Measurements from ENCODE around the gene TECPR2.
"Not testable (repeated sequence)": the region's sequence is repeated elsewhere in the genome, so short reads cannot be mapped to it uniquely, and the experiment has no call there.

Gene TECPR2

DNA sequence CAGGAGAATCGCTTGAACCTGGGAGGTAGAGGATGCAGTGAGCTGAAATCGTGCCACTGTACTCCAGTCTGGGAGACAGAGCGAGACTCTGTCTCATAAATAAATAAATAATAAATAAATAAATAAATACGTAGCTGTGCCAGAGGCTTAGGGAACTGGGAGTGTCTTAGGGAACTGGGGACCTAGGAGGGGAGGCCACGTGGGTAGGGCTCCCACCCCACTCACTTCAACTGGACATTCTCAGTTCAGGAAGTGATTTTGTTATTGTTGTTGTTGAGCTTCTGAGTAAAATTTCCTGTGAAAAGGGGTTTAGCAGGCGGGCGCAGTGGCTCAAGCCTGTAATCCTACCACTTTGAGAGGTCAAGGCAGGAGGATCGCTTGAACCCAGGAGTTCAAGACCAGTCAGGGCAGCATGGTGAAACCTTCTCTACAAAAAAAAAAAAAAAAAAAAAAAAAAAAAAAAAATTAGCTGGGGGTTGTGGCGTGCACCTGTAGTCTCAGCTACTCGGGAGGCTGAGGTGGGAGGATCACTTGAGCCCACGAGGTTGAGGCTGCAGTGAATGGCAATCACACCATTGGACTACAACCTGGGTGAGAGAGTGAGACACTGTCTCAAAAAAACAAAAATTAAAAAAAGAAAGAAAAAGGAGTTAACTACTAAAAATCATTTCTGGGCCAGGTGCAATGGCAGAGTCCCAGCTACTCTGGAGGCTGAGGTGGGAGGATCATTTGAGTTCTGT is 165.9 kb downstream of the TECPR2 start:
- DNase-seq (ENCODE audit: low read depth) = no peak

DNA sequence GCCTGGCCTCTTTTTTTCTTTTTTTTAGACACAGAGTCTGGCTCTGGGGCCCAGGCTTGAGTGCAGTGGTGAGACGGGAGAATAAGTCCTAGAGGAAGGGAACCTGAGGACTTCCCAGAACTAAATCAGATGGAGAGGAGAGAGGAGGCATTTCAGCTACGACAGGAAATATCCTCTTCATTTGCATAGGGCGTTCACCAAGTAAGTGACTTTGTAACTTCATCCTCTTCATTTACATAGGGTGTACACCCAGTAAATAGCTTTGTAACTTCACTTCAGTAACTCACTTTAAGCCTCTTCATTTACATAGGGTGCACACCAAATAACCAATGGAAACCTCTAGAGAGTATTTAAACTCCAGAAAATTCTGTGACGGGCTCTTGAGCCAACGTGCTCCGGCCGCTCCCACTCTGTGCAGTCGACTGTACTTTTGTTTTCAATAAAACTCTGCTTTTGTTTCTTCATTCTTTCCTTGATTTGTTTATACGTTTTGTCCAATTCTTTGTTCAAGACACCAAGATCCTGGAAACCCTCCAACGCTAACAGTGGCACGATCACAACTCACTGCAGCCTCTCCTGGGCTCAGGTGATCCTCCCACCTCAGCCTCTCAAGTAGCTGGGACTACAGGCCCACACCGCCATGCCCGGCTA is 168.2 kb downstream of the TECPR2 start:
- no peak for DNase-seq (ENCODE audit: low read depth)

DNA sequence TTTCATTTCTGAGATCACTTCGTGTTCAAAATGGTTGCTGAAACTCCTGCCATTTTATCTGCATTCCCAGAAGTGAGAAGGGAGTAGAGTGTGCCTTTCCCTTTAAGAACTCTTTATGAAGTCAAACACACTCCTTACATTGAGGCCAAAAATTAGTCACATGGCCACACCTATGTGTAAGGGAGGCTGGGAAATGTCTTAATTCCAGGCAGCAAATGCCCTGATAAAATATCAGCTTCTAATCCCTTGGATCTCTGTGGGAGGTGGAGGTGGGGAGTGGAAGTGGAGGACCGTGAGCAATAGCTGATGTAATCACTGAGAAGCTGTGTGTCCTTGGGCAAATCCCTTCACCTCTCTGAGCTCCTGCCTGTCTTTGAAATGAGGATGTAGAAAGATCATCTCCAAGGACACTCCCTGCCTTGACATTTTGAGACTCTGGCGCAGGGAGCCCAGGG is 169.5 kb downstream of the TECPR2 start:
- DNase-seq (ENCODE audit: low read depth) = peak; percentile 57

- DNase-seq (ENCODE audit: low read depth) = no peak
Measured at GRCh38 chr14:102537981-102538601, 175.3 kb downstream of the TECPR2 start.

DNA sequence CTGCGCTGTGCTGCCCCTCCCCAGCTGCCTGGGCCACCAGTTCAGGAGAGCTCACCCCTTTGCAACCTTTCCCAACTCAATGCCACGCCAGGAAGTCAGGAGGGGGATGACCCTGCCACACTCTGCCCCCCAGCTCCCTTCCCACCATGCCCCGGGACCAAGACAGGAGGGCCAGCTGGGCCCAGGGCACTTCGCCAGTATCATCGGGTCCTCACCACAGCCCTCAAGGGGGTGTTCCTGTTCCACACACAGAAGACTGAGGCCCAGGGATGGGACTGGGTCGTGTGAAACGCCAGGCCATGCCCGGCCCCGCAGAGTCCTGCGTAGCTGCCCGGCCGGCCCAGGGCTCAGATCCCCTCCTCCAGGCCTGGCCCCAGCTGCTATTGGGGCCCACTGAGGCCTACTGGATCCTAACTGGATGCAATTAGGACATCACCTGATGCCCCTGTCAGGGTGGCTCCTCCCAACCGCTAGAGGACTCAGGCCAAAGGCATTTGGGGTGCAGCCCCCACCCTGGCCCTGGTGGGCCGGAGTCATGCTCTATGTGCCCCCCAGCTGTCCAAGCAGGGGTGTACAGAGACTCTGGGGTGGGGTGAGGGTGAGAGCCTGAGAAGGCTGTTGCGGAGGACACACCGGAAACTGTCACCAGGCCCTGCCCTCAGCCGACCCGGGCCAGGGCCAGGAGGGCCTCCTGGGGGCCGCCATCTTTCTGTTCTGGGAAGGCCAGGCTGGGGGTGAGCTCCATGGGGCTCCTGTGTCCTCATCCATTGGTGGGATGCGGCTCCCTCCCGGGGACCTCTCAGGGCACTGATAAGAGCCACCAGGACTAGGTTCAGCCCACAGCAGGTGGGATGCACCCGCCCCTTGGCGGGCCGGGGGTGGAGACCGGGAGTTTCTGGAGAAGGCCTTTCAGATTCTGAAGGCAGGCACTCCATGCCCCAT is 176.1 kb downstream of the TECPR2 start:
- DNase-seq (ENCODE audit: low read depth) = no peak

DNA sequence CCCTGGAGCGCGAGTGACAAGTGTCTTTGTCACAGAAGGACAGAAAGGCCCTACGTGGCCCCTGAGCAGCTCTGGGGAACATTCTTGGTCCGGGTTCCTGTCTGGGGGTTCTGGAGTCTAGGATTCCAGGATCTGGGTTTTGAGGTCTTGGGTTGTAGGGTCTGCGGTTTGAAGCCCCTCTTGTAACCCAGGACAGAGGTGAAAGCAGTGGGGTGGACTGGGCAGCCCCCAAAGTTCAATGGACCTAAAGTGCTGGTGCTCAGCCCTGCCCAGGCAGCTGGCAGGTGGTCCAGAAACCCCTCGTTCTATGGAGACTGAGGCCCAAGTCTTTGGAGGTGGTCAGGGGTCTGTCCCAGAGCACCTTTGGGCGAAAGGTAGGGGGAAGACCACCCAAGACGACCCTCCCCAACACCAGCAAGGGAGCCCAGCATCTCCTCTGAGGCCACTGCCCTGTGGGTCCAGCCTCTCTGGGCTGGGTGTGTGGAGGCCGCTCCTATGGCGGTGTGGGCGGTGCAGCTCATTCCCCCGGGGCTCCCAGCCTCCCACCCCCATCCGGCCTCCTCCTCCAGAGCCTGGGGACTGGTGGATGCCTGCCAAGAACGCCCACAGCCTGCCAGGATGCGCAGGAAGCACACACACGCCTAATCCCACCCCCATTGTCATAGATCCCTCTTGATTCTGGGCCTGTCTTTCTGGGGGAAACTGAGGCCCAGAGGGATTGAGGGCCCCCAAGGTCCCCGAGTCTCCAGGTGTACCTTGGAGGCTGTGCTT is 177.0 kb downstream of the TECPR2 start:
- DNase-seq (ENCODE audit: low read depth) = peak; percentile 65

GRCh38 chr14:102540315-102541028 is 177.7 kb downstream of the TECPR2 start:
- DNase-seq (ENCODE audit: low read depth) = peak; percentile 38

- DNase-seq (ENCODE audit: low read depth) = not testable (repeated sequence)
Measured at GRCh38 chr14:102541029-102541491, 178.3 kb downstream of the TECPR2 start.

DNA sequence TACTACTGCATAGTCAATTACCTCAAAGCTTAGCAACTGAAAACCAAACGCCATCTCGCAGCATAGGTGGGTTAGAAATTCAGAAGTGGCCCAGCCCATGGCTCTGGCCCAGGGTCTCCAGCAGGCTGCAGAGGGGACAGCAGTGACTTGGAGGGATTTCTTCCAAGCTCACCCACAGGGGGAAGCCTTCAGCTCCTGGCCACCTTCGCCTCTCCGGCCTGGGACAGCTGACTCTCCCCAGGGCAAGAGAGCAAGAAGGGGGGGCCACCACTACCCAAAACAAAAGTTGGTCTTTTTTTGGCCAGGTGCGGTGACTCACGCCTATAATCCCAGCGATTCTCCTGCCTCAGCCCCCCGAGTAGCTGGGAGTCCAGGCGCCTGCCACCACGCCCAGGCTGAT is 179.0 kb downstream of the TECPR2 start:
- no peak for DNase-seq (ENCODE audit: low read depth)

DNA sequence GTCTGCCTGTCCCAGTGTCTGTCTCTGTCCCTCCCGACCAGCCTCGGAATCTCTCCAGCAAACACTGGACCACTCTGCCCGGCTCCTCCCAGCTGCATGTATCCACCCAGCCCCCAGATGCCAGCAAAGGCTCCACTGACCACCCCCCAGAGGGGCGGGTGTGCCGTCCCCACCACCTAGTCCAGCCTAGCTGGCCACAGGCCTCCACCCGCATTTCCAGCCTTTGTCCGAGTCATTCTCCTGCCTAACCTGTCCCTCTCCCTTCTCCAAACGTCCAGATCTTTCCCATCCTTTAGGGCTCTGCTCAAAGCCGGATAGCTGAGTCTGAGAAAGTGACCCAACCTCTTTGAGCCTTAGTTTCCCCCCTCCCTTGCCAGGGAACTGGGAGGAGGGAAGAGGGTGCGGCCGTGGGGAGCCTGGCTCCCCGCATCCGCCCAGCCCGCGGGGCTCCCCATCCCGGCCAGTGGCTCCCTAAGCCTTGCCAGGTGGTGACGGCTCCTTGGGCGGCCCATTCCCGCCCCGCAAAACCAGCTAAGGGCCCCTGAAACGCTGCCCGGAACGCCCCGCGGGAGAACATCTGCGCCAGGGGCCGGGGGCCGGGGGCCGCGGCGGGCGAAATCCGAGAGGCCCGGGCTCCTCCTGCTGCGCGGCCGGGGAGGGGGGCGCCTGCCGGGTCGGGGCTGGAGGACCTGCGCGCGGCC is 181.5 kb downstream of the TECPR2 start:
- DNase-seq (ENCODE audit: low read depth) = no peak

DNA sequence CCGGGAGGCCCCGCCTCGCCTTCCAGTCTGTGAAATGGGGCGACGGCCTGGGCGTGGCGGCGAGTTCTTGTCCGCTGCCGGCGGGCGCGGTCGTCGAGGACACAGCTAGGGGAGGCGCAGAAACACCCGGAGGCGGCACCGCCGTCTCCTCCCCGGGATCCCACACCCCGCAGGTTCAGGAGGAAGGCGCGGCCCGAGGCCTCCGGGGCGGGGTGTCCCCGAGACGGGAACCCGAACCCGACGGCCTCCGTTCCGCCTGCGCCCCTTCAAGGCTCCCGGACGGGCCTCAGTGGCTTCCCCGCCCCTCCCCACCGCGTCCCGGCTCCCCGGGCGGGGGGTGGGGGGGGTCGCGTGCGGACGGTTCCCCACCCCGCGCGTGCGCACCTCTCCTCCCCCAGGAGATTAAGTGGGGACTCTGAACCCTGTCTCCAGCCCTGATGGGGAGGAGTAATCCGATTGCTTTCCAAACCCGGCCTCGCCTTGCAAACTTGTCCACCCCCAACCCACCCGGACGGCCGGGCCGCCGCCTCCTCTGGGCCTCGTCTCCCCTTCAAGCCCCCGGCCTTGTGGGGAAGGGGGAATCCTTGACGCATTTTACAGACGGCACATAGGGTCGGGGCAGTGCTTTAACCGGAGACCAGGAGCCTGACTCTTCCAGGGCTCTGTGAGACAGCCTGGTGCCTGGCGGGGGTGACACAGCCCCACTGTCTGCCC is 182.2 kb downstream of the TECPR2 start:
- DNase-seq (ENCODE audit: low read depth) = no peak

DNA sequence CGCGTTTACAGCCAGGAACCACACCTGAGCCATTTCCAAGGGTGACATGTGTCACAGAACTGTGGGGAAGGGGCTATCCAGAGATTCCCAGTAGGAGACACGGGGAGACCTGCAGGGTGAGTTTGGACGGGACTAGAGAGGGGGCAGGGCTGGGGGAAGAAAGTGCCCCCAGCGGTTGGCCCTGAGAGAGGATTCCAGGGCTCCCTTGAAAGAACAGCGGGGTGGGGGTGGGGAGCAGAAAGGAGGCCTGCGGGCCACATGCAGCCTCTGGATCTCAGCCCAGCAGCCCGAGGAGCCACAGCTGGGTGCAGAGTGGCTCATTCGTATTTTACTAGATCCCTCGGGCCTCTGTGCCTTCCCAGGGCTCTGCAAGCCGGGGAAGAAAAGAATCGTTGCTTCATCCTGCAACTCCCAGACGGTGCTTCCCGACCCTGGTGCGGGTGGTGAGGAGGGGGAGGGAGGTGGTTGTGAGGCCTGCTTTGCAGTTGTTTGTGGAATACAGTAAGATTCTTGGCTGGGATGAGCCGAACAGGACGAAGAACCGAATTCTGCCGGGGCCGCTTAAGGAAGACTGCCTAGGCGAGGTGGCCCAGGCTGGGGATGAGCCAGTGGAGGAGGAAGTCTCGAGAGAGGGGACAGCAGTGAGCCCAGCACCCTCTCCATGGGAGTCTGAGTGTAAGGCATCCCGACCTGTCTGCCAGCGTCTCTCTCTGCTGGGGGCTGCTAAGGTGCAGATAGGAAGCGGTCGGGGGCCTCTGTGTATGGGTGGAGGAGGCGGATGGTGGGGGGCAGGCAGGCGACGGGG is 182.9 kb downstream of the TECPR2 start:
- DNase-seq (ENCODE audit: low read depth) = peak; percentile 38

DNA sequence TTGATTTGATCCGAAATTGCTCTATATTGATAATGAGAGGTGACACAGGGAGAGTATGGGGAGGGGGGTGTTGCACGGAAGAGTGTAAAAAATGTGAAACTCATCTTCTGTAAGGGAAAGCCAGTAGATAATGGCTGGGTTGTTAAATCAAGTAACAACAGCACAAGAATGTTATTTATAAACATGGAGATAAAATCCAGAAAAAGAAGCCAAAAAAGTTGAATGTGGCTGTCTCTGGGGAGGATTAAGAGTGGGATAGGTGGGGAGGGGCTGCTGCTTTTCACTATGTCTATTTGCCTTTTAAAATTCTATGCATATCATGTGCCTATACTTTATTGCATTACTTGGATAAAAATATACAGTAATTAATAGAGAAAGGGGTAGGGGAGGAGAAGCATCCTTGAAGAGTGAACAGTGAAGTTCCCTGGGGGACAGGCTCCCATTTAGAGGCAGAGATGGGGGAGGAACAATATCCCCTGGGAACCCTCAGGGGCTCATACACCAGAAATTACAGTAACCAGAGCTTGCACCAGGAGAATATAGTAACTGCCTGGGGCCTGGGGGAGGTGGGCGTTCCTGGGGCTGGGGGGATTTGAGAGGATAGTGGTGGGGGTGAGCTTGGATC is 186.0 kb downstream of the TECPR2 start:
- no peak for DNase-seq (ENCODE audit: low read depth)

DNA sequence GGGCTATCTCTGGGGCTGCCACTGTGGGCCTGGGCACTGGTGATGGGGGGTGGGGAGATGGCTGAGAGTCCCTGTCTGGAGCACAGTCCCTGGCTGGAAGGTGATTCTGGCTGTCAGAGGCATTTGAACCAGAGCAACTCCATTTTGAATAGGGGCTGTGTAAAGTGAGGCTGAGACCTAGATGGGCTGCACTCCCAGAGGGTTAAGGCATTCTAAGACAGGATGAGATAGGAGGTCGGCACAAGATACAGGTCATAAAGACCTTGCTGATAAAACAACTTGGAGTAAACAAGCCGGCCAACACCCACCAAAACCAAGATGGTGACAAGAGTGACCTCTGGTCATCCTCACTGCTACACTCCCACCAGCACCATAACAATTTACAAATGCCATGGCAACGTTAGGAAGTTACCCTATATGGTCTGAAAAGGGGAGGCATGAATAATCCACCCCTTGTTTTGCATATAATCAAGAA is 188.2 kb downstream of the TECPR2 start:
- DNase-seq (ENCODE audit: low read depth) = not testable (repeated sequence)

Measured in iris pigment epithelial cell (primary cell).